HG03139 (cell line): ENCODE results near the gene CUL4A.
"Not testable (repeated sequence)": the region's sequence is repeated elsewhere in the genome, so short reads cannot be mapped to it uniquely, and the experiment has no call there.

Experiments used
- ATAC-seq: cut with Tn5 transposase; IDR thresholded peaks from one replicate; pipeline ENCODE4 v1.9.1; 2021; ENCODE audit not compliant: unreplicated experiment

The CUL4A gene

DNA sequence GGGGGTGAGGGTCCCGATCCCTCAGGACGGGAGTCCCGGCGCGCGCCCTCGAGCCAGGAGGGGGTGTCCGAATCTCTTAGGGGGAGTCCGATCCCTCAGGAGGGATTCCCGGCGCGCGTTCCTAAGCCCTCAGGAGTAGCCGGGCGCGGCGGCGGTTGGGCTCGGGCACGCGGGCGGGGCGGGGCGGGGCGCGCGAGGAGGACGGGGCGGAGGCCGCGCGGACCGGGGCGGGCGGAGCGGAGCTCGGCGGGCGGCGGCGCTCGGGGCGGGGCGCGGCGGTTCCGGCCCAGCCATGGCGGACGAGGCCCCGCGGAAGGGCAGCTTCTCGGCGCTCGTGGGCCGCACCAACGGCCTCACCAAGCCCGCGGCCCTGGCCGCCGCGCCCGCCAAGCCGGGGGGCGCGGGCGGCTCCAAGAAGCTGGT lies at the start of gene CUL4A:
CUL4A (plus strand) TSS at position 278 of the 423 bp plus-strand sequence; CDS start at position 293, 15 bp downstream.
- peak; percentile 31 for ATAC-seq

- no peak for ATAC-seq
Observed at GRCh38 chr13:113159701-113160100, 49.7 kb upstream of the CUL4A start.

DNA sequence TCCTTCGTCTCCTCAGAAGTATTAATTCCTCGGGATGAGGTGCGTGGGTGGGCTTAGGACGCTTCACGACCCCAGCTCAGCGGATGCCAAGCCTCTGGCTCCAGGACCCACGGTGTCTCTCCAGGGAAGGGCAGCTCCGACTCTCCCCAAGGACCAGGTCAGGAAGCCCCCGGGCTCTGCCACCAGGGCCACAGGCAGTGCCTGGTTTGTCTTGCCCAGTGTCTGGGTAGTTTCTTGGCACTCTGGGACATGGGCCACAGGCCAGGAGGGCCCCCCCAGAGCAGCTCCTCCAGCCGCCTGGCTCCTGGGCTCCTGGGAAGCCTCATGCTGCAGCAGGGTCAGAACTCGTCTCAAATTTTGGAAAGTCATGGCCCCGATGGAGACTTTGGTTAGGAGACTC lies 48.4 kb upstream of the CUL4A start:
- ATAC-seq, result no peak

GRCh38 chr13:113161433-113161832 lies 48.0 kb upstream of the CUL4A start:
- ATAC-seq, result no peak

DNA sequence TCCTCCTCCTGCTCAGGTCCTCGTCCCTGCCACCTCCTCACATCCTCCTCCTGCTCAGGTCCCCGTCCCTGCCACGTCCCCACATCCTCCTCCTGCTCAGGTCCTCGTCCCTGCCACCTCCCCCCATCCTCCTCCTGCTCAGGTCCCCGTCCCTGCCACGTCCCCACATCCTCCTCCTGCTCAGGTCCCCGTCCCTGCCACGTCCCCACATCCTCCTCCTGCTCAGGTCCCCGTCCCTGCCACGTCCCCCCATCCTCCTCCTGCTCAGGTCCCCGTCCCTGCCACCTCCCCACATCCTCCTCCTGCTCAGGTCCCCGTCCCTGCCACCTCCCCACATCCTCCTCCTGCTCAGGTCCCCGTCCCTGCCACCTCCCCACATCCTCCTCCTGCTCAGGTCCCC lies 47.4 kb upstream of the CUL4A start:
- ATAC-seq, result not testable (repeated sequence)

GRCh38 chr13:113162783-113163685 lies 46.4 kb upstream of the CUL4A start:
- no peak for ATAC-seq

GRCh38 chr13:113164492-113164891 lies 44.9 kb upstream of the CUL4A start:
- no peak for ATAC-seq

DNA sequence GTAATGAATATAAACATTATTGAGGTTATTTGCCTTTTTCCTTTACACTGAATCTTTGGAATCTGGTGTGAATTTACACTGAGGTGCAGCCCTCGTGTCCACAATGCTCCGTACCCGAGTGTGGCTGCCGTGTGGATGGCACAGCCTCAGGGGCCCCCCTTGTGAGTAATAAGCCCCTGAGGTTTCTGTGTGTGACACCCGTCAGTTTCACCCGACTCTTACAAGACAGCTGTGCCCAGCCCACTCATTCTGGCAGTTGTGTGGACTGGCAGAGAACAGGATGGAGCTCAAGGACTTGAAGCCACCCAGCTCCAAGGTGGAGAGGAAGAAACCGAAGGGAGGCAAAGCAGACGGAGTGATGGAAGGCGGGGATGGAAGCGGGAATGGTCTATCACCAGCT lies 43.1 kb upstream of the CUL4A start:
- ATAC-seq, result no peak

- no peak for ATAC-seq
Observed at GRCh38 chr13:113166681-113167080, 42.7 kb upstream of the CUL4A start.

DNA sequence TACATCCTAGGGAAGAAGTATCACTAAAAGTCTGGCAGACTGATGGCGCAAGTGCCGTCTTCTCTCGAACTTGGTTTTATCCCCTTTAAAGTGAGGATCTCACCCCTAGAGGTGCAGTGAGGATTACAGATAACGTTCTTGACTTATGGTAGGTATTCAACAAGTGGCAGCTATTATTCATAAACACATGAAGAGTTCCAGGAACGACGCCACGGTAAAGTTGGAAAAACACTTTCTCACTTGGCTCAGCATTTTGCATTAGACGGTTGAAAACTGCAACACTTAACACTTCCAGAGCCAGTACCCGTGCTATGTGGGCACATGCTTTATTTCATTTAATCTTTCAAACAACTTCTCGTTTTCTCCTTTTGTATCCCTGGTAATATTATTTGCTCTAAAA lies 42.3 kb upstream of the CUL4A start:
- ATAC-seq, result no peak

DNA sequence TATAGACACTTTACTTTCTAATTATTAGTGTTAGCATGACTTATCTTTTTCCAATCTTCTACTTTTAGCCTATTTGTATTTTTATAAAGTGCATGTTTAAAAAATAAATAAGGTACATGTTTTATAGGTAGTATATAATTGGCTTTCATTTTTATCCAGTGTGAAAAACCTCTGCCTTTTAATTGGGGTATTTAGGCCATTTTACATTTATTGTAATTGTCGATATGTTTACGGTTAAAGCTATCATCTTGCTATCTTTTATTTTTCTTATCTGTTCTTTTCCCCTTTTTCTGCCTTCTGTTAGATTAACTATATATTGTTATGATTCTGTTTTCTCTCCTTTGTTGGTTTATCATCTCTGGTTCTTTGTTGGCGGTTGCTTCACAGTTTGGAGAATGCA lies 41.8 kb upstream of the CUL4A start:
- ATAC-seq, result no peak

DNA sequence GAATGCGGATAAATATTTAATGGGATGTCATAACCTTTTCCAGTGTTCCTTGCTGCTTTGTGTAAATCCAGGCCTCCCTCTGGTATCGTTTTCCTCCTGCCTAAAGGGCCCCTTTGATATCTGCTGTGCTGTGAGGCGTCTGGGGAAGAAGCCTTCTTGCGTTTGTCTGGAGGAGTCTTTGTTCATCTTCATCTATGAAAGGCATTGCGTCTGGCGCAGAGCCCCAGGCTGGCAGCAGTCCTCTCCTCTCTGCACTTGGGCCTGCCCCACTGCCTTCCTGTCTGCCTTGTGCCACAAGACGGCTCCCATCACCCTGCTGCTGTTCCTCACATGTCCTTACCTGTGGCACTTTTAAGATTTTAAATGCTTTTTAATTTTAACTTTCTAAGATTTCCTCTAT lies 41.2 kb upstream of the CUL4A start:
- ATAC-seq, result no peak

GRCh38 chr13:113169277-113170272 lies 39.8 kb upstream of the CUL4A start:
- ATAC-seq, result no peak

DNA sequence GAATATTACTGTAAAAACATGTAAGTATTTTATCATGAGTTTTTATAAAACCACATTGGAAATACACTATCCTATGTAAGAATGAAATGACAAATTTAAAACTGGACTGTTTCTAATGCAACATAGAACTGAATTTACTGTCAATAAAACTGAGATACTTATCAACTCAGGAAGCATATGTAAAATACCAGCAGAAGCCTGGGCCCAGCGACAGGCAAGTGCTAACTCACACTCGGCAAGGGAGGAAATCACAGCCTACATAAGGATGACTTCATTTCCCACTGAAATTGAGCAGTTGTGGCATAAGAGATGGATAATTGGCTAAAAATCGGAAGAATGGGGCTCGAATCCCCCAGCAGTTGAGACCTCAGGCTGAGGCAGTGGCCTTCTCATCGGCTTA lies 38.9 kb upstream of the CUL4A start:
- no peak for ATAC-seq

GRCh38 chr13:113171250-113172125 lies 37.9 kb upstream of the CUL4A start:
- no peak for ATAC-seq

DNA sequence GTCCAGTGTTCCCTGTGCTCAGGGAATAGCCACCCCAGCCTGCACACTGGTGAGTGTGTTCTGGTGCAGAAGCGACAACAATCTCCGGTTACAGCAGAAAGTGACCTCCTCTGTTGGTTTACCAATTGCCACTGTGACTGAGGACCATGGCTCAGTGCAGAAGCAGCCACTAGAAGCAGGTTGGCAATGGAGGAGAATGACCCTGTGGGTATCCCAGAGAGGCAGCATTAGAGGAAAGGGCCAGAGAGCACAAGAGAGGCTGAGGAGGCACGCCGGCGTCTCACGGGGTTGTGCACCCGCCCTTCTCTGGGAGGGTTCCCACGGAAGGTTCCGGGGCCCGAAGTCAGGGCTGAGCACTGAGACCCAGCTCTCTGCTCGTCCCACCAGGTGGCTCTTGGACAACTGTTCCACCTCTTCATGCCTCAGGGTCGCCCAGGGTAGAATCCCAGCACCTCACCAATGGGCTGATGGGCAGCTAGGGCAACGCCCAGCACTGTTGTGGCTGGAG lies 36.9 kb upstream of the CUL4A start:
- no peak for ATAC-seq

GRCh38 chr13:113176280-113176679 lies 33.1 kb upstream of the CUL4A start:
- ATAC-seq, result no peak

DNA sequence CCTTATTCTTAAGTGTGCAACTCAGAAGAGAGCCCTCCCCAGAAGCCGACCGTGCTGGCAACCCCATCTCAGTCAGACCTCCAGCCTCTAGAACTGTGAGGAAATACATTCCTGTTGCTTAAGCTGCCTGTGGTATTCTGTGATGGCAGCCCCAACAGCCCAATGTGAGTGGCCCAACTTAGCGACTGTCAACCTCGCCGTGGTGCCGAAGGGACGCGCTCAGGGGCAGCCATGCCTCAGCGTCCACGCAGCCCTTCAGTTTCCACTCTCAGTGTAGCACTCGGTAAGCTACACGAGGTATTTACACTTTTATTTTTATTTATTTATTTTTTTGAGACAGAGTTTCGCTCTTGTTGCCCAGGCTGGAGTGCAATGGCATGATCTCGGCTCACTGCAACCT lies 32.6 kb upstream of the CUL4A start:
- no peak for ATAC-seq

DNA sequence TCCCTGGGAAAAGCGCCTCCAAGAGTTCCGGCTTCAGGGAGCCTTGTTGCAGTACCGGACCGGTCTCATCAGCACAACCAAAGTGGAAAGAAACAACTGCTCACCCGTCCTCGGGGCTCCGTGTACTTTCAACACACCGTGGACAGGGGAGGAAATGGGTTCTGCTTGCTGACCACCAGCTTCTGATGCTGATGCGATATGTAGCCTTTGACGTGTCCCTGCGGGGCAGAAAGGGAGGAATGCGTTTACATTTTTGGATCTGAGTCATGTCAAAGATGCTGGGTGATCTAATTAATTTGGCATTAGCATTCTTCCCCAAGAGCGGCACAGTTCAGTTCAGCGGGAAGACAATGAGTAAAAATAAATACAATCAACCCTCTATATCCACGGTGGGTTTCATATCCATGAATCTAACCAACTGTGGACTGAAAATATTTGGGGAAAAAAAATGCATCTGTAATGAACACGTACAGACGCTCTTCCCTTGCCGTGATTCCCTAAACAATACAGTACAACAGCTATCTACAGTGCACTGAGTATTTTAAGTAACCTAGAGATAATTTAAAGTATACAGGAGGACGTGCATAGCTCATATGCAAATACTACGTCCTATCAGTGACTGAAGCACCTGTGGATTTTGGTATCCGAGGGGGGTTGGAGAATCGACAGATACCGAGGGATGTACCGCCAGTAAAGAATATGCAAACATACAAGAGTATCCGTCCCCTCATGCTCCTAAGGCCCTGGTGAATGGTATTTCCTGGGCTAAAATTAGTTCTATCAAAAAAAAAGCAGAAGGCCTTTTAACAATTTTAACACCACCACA lies 31.1 kb upstream of the CUL4A start:
- no peak for ATAC-seq

- no peak for ATAC-seq
Observed at GRCh38 chr13:113178896-113179167, 30.6 kb upstream of the CUL4A start.
